Stimulated activated naive CD4-positive, alpha-beta T cell (primary cell): Measurements from ENCODE around the gene AGPAT2.

Experiments used
- DNase-seq, 6 experiments: peaks; one replicate each; lab custom pipeline; 2025; lab: John Stamatoyannopoulos, UW

The AGPAT2 gene

DNA sequence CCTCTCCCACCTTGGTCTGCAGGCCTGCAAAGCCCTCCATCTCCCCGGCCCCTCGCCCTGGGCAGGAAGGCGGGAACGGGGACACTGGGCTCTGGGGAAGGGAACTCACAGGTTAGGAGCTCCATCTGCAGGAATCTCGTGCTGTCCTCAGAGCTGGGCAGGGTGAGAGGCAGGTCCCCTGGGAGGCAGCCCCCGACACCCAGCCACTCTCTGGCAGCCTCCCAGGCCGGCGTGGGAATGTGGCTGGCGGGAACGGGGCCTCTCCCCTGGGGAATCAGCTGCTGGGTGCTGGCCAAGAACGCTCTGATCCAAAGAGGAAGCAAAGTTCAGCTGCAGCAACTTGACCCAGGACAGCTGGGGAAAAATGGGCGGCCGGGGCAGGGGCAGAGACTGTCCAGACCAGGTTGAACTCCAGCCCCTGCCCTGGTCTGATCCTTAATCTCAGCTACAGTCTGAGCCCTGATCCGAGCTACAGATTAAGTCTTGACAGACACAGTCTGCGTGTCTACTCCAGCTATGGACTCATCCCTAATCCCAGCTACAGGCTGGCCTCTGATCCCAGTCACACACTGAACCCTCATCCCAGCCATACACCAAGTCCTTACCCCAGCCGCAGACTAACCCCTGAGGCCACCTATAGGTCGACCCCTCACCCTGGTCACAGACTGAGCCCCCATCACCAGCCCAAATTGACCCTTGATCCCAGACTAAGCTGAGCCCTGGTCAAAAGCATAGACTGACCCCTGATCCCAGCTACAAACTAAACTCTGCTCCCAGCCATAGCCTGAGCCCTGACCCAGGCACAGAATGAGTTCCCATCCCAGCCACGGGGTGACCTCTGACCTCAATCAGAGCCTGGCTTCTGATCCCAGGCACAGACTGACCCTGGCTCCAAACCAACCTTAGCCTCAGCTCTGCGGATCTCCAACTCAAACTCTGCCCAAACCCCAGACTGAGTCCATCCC is 61.9 kb downstream of the AGPAT2 start:
- DNase-seq, result no peak

DNA sequence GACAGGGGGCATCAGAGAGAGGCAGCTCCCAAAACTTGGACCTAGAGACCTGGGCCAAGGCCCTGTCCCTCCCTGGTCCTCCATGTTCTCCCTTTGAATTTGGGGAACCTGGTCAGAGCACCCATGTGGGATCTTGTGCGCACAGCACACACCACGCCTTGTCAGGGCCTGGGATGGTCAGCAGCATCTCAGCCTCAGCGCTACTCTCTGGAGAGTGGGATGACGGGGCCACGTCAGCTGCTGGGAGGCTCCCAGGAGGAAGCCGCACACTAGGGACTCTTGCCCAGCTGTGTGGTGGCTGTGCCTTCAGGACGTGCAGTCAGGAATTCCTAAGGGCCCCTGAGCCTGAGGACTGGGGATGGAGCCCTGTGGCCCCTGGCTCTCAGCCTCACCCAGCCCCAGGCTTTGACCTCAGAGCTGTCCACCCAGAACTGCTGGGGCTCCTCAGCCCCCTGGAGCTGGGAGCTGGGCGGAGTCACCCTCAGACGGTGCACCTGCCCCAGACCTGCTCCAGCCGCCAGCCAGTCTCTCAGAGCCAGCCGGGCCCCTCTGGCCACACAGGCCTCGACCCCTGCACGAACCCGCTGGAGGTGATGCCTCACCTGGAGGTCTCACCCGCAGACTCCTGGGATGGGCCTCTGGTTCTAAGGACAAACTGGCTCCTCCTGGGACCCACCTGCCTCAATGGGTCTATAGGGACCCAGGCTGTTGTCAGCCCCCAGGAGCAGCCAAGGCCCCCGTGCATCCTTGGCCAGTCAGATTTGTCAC is 62.9 kb downstream of the AGPAT2 start:
- no peak for DNase-seq

DNA sequence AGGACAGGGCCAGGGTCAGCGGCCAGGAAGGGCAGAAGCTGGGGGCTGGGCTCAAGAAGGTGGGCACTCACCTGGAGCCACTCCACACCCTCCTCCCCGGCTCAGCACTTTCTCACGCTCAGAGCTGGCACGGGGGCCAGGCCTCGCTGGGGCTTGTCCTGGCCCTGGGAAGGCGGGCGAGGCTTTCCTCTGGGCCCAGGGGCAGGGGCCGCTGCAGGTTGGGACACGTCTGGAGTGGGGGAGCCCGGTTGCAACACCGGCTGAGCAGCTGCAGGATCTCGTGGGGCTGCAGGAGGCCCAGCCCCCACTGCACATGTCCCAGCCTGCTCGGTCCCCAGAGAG is 63.4 kb downstream of the AGPAT2 start:
- no peak for DNase-seq
